Upper lobe of left lung (tissue), 6 donors: Measurements from ENCODE around the gene AGBL4. TPM values are rescaled to one million over a fixed set of nuclear protein-coding genes. Genes with fewer than 3 reads are reported as not detected.
A peak's percentile ranks its signal among the peaks of the same experiment; 100 is the strongest.
"Not testable (repeated sequence)": the region's sequence is repeated elsewhere in the genome, so short reads cannot be mapped to it uniquely, and the experiment has no call there.

Experiments
- ATAC-seq, 2 donors: fragments of 200-7000 bp; cut with Tn5 transposase; one replicate each; pipeline ENCODE4 v1.9.1; 2022; ENCODE audit warnings: mild to moderate bottlenecking in 2 of 2, moderate library complexity in 2 of 2; ENCODE audit not compliant: low FRiP score in 2 of 2
- DNase-seq, 2 donors: peaks; one replicate each; pipeline ENCODE4 v3.0.0-alpha.2; 2019 to 2020
- H3K27ac ChIP-seq, 4 donors: fragments of 200-600 bp; sonication (generic); one replicate each; pipeline ENCODE4 v1.5.1; 2016 to 2019
- H3K27me3 ChIP-seq, 4 donors: fragments of 200-600 bp; sonication (generic); one replicate each; pipeline ENCODE4 v1.5.1; 2017 to 2019
- H3K36me3 ChIP-seq, 4 donors: fragments of 200-600 bp; sonication (generic); one replicate each; pipeline ENCODE4 v1.5.1; 2016 to 2019
- H3K4me1 ChIP-seq, 4 donors: fragments of 200-600 bp; sonication (generic); one replicate each; pipeline ENCODE4 v1.5.1; 2018 to 2019
- H3K4me3 ChIP-seq, 4 donors: fragments of 200-600 bp; sonication (generic); one replicate each; pipeline ENCODE4 v1.5.1; 2017 to 2019; ENCODE audit warnings: mild to moderate bottlenecking in 2 of 4, moderate library complexity in 1 of 4
- H3K9me3 ChIP-seq, 4 donors: fragments of 200-600 bp; sonication (generic); one replicate each; pipeline ENCODE4 v1.5.1; 2018 to 2019
- EP300 ChIP-seq, 4 donors: sonication (generic); formaldehyde crosslinking; IDR thresholded peaks; one replicate each; pipeline ENCODE4 v1.5.1; 2017; ENCODE audit warnings: antibody characterized with exemption in 4 of 4, control low read depth in 2 of 4
- POLR2A ChIP-seq, 4 donors: fragments of 450-650 bp; IDR thresholded peaks; one replicate each; pipeline ENCODE4 v1.5.1; 2016 to 2017; ENCODE audit warnings: antibody characterized with exemption in 4 of 4, mild to moderate bottlenecking in 2 of 4
- POLR2AphosphoS5 ChIP-seq, 2 donors: sonication (generic); formaldehyde crosslinking; IDR thresholded peaks; one replicate each; pipeline ENCODE4 v1.5.1; 2017; ENCODE audit warnings: antibody characterized with exemption in 2 of 2
- WGBS, 2 donors: methylation state at CpG; one replicate each; pipeline ENCODE4 v1.1.5; 2017 to 2018; 5-methylcytosine and 5-hydroxymethylcytosine counted together
- total RNA-seq, 6 donors: library from RNA; depleted of rRNA in 4 of 6; stranded (reverse); fragments of >200 nt in 4 of 6; gene quantifications; one replicate each; pipeline versions ENCODE4 v1.1.0 to v1.2.1, GENCODE V29; 2016 to 2021
- TF ChIP-seq, protein P1 (sequence below), 6 experiments: fragments of 450-650 bp in 4 of 6; fragments of 200-600 bp in 2 of 6; sonication (generic) in 2 of 6; IDR thresholded peaks; one replicate each; pipeline ENCODE4 v1.5.1; 2016 to 2019; ENCODE audit warnings: antibody characterized with exemption in 6 of 6
- donor health status: DM: no; HTN: no; CAD: no; lungs with moderate emphysema.
- donor health status: DM: no; HTN: yes; CAD: no; lungs with severe emphysema.

The AGBL4 gene
- total RNA-seq, 6 donors from 2014 or later, result 0.57 to 10.5 (median 1.5) TPM

DNA sequence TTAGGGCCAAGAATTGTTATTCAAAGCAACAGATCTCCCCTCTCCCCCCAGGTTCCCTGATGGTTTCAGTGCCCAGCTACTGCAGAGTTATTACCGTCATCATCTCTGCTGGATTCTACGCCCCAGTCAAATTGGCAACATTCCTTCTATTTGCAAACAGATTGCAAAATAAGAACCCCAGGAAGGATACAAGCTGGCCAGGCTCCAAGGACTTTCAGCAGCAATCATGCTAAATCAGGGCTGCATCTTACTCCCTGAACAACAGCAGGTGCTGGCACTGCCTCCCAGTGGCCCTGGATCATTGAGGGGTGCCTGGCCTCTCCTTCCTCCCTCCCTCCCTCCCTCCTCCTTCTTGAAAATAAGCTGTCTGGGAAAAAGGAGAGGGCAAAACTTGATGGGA is 725.5 kb downstream of the AGBL4 start:
- 15 to 41% methylated on average over 2 of the region's 2 CpGs for WGBS, 2 donors
- H3K27ac ChIP-seq, result no peak overlapping the region
- DNase-seq (no peak), ATAC-seq (no peak)
- H3K36me3 ChIP-seq, result no peaks in the 10 kb centered on the region
- H3K4me1 ChIP-seq, result no peaks in the 10 kb centered on the region
- TF ChIP-seq POLR2A (IDR thresholded peaks at IDR 0.05), result no peak
- TF ChIP-seq POLR2AphosphoS5 (IDR thresholded peaks at IDR 0.05), result no peak
- TF ChIP-seq EP300 (IDR thresholded peaks at IDR 0.05), result no peak
- TF ChIP-seq, protein P1, sequence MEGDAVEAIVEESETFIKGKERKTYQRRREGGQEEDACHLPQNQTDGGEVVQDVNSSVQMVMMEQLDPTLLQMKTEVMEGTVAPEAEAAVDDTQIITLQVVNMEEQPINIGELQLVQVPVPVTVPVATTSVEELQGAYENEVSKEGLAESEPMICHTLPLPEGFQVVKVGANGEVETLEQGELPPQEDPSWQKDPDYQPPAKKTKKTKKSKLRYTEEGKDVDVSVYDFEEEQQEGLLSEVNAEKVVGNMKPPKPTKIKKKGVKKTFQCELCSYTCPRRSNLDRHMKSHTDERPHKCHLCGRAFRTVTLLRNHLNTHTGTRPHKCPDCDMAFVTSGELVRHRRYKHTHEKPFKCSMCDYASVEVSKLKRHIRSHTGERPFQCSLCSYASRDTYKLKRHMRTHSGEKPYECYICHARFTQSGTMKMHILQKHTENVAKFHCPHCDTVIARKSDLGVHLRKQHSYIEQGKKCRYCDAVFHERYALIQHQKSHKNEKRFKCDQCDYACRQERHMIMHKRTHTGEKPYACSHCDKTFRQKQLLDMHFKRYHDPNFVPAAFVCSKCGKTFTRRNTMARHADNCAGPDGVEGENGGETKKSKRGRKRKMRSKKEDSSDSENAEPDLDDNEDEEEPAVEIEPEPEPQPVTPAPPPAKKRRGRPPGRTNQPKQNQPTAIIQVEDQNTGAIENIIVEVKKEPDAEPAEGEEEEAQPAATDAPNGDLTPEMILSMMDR (IDR thresholded peaks at IDR 0.05), result no peak
- H3K9me3 ChIP-seq, result no peaks in the 10 kb centered on the region
- H3K4me3 ChIP-seq, result no peak overlapping the region
- H3K27me3 ChIP-seq, result no peaks in the 10 kb centered on the region

DNA sequence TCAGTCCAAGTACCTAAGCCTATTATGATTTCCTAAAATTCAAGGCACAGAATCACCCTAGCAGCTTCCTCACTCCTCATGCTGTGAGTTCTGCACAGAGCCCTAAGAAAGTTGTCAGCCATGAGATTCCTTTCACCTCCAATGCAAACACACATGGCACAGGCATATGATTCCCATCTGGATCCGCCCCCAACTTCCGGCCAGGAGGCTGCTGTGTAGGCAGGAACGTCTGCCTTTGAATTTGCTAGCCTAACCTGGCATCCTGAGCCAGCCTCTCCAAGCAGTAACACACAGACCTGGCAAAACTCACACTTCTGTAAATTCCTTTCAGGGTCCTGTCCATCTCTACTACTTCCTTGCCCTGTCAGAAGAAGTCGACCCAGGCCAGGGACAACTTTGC is 726.0 kb downstream of the AGBL4 start:
- no peaks in the 10 kb centered on the region for H3K27me3 ChIP-seq
- H3K27ac ChIP-seq, result no peak overlapping the region
- no peaks in the 10 kb centered on the region for H3K36me3 ChIP-seq
- no peak for DNase-seq
- no peak for TF ChIP-seq POLR2A (IDR thresholded peaks at IDR 0.05)
- no peak for TF ChIP-seq EP300 (IDR thresholded peaks at IDR 0.05)
- WGBS, 2 donors, result 57 to 58% methylated on average over 3 to 4 of the region's 4 CpGs
- no peaks in the 10 kb centered on the region for H3K4me1 ChIP-seq
- no peak for ATAC-seq
- no peak overlapping the region for H3K4me3 ChIP-seq
- H3K9me3 ChIP-seq, result peaks cover 0 to 5% (median 0%) of the 10 kb centered on the region in 4 donors

GRCh38 chr1:49294539-49294938 is 729.2 kb downstream of the AGBL4 start:
- Histone ChIP-seq H3K9me3 (peaks cover 0 to 18% (median 8%) of the 10 kb centered on the region in 4 donors), H3K4me1 (no peaks in the 10 kb centered on the region), H3K27ac (no peak overlapping the region), H3K4me3 (no peak overlapping the region), H3K36me3 (no peaks in the 10 kb centered on the region), H3K27me3 (no peaks in the 10 kb centered on the region)
- ATAC-seq, result no peak
- 80 to 88% methylated on average over 2 of the region's 2 CpGs for whole genome bisulfite sequencing, 2 donors
- DNase-seq, result no peak
- no peak for TF ChIP-seq POLR2A (IDR thresholded peaks at IDR 0.05)
- TF ChIP-seq, protein P1 (IDR thresholded peaks at IDR 0.05), result no peak
- no peak for TF ChIP-seq POLR2AphosphoS5 (IDR thresholded peaks at IDR 0.05)
- no peak for TF ChIP-seq EP300 (IDR thresholded peaks at IDR 0.05)

GRCh38 chr1:49293016-49293415 is 730.7 kb downstream of the AGBL4 start:
- Histone ChIP-seq H3K36me3 (no peaks in the 10 kb centered on the region), H3K4me3 (no peak overlapping the region), H3K9me3 (peaks cover 0 to 18% (median 8%) of the 10 kb centered on the region in 4 donors), H3K27me3 (no peaks in the 10 kb centered on the region), H3K4me1 (no peaks in the 10 kb centered on the region), H3K27ac (no peak overlapping the region)
- TF ChIP-seq POLR2A (IDR thresholded peaks at IDR 0.05) (no peak), POLR2AphosphoS5 (IDR thresholded peaks at IDR 0.05) (no peak), EP300 (IDR thresholded peaks at IDR 0.05) (no peak)
- TF ChIP-seq, protein P1 (IDR thresholded peaks at IDR 0.05), result no peak
- DNase-seq, result peak in 1 of 2 donors; percentile 7
- ATAC-seq, result no peak
- 64 to 73% methylated on average over 4 of the region's 4 CpGs for WGBS, 2 donors

DNA sequence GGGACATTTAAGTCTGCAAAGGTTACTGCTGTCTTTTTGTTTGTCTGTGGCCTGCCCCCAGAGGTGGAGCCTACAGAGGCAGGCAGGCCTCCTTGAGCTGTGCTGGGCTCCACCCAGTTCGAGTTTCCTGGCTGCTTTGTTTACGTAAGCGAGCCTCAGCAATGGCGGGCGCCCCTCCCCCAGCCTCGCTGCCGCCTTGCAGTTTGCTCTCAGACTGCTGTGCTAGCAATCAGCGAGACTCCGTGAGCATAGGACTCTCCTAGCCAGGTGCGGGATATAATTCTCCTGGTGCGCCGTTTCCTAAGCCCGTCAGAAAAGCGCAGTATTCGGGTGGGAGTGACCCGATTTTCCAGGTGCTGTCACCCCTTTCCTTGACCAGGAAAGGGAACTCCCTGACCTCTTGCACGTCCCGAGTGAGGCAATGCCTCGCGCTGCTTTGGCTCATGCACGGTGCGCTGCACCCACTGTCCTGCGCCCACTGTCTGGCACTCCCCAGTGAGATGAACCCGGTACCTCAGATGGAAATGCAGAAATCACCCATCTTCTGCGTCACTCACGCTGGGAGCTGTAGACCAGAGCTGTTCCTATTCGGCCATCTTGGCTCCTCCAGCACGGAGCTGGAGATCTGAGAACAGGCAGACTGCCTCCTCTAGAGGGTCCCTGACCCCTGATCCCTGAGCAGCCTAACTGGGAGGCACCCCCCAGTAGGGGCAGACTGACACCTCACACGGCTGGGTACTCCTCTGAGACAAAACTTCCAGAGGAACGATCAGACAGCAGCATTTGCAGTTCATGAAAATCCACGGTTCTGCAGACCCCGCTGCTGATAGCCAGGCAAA is 766.3 kb downstream of the AGBL4 start:
- peaks cover 0 to 21% (median 0%) of the 10 kb centered on the region in 4 donors for H3K9me3 ChIP-seq
- peak in 1 of 2 donors; percentile 62 for DNase-seq
- not testable (repeated sequence) for ATAC-seq, H3K36me3 ChIP-seq, H3K4me1 ChIP-seq, H3K27ac ChIP-seq, H3K4me3 ChIP-seq, H3K27me3 ChIP-seq
- 75 to 83% methylated on average over 27 to 32 of the region's 32 CpGs for WGBS, 2 donors

GRCh38 chr1:49252917-49253316 is 770.8 kb downstream of the AGBL4 start:
- DNase-seq, result no peak
- TF ChIP-seq, protein P1 (IDR thresholded peaks at IDR 0.05), result no peak
- no peak for TF ChIP-seq POLR2A (IDR thresholded peaks at IDR 0.05)
- TF ChIP-seq POLR2AphosphoS5 (IDR thresholded peaks at IDR 0.05), result no peak
- TF ChIP-seq EP300 (IDR thresholded peaks at IDR 0.05), result no peak
- H3K36me3 ChIP-seq, result no peaks in the 10 kb centered on the region
- no peak overlapping the region for H3K27ac ChIP-seq
- H3K9me3 ChIP-seq, result peaks cover 0 to 21% (median 0%) of the 10 kb centered on the region in 4 donors
- H3K4me3 ChIP-seq, result no peak overlapping the region
- no peaks in the 10 kb centered on the region for H3K27me3 ChIP-seq
- ATAC-seq, result no peak
- H3K4me1 ChIP-seq, result no peaks in the 10 kb centered on the region
